Tibial artery (tissue), 4 donors: ENCODE measurements around the gene PTX4.
"Not testable (repeated sequence)": the region's sequence is repeated elsewhere in the genome, so short reads cannot be mapped to it uniquely, and the experiment has no call there.

Source experiments
- DNase-seq, 2 donors: peaks; one replicate each; pipeline ENCODE4 v3.0.0-alpha.2; 2019
- H3K27ac ChIP-seq, 2 donors: fragments of 200-600 bp; sonication (generic) in 1 of 2; 1 replicate in 1 of 2; 2 replicates in 1 of 2; pipeline ENCODE4 v1.5.1; 2018 to 2019; ENCODE audit warnings: mild to moderate bottlenecking in 1 of 2
- H3K27me3 ChIP-seq, 2 donors: fragments of 200-600 bp; sonication (generic) in 1 of 2; one replicate each; pipeline versions ENCODE4 v1.5.1 to v1.6.0; 2016 to 2019
- H3K36me3 ChIP-seq, 3 donors: fragments of 200-600 bp; sonication (generic) in 2 of 3; one replicate each; pipeline ENCODE4 v1.5.1; 2016 to 2019; ENCODE audit warnings: mild to moderate bottlenecking in 2 of 3
- H3K4me1 ChIP-seq, 4 donors: fragments of 200-600 bp; sonication (generic) in 2 of 4; 1 replicate in 3 of 4; 2 replicates in 1 of 4; pipeline ENCODE4 v1.5.1; 2016 to 2019
- H3K4me3 ChIP-seq, 2 donors: fragments of 200-600 bp; sonication (generic) in 1 of 2; 1 replicate in 1 of 2; 2 replicates in 1 of 2; pipeline ENCODE4 v1.5.1; 2018 to 2019; ENCODE audit warnings: mild to moderate bottlenecking in 2 of 2
- H3K9me3 ChIP-seq, 3 donors: fragments of 200-600 bp; sonication (generic) in 1 of 3; one replicate each; pipeline ENCODE4 v1.5.1; 2016 to 2019
- intact Hi-C: fragments of 100-400 bp; cut with DNase I; formaldehyde crosslinking; loops from one replicate; pipeline ENCODE4 v1.15.0; 2023; ENCODE audit warnings: low total_unique reads
- TF ChIP-seq, protein P1 (sequence below), 2 experiments: fragments of 200-600 bp in 1 of 2; fragments of 450-650 bp in 1 of 2; IDR thresholded peaks; one replicate each; pipeline ENCODE4 v1.5.1; 2017 to 2019; ENCODE audit warnings: antibody characterized with exemption in 2 of 2, mild to moderate bottlenecking in 1 of 2, moderate library complexity in 1 of 2

Gene PTX4

DNA sequence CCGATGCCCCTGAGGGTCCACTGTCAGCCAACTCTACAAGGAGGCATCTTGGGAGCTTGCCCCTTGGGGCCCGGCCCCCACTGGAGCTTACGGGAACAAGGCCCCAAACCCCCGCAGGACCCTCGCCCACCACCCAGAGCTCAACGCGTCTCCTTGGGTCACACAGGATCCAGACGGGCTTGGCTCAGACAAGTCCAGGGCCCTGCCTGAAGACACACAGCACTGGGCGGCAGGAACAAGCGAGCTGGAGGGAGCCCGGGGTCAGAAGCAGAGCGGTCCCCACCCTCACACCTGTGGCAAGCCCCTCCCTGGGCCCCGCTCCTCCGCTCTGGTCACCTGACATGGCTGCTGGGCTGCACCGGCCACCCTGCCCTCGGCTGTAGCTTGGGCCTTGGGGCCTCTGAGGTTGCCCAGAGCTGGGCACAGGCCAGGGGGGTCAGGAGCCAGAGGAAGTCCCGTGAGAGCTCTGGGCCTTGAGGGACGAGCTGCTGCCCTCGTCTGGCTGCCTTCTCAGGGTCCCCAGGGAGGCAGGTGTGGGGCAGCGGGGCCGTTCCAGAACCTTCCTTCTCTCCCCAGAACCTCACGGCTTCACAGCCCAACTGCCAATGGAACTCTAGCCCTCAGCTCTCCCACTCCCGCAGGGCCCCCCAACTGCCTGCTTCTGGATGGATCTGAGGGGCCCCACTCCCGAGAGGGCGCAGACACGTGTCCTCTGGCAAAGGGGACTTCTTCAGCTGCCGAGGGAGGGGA, 44.6 kb downstream of the PTX4 start, which contains the start of gene CCDC154:
CCDC154 (minus strand) TSS at position 577 of the 750 bp plus-strand sequence; CDS start at position 343, 234 bp downstream.
- TF ChIP-seq, protein P1, sequence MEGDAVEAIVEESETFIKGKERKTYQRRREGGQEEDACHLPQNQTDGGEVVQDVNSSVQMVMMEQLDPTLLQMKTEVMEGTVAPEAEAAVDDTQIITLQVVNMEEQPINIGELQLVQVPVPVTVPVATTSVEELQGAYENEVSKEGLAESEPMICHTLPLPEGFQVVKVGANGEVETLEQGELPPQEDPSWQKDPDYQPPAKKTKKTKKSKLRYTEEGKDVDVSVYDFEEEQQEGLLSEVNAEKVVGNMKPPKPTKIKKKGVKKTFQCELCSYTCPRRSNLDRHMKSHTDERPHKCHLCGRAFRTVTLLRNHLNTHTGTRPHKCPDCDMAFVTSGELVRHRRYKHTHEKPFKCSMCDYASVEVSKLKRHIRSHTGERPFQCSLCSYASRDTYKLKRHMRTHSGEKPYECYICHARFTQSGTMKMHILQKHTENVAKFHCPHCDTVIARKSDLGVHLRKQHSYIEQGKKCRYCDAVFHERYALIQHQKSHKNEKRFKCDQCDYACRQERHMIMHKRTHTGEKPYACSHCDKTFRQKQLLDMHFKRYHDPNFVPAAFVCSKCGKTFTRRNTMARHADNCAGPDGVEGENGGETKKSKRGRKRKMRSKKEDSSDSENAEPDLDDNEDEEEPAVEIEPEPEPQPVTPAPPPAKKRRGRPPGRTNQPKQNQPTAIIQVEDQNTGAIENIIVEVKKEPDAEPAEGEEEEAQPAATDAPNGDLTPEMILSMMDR (IDR thresholded peaks at IDR 0.05), result no peak
- Histone ChIP-seq H3K27me3 (no peaks in the 10 kb centered on the region), H3K4me1 (no peaks in the 10 kb centered on the region), H3K9me3 (no peaks in the 10 kb centered on the region), H3K4me3 (no peak within 1 kb of the TSS), H3K36me3 (peaks cover 28 to 43% (median 38%) of the 10 kb centered on the region in 3 donors), H3K27ac (no peak within 1 kb of the TSS)
- no peak for DNase-seq
- intact Hi-C loops, result no loop called here

DNA sequence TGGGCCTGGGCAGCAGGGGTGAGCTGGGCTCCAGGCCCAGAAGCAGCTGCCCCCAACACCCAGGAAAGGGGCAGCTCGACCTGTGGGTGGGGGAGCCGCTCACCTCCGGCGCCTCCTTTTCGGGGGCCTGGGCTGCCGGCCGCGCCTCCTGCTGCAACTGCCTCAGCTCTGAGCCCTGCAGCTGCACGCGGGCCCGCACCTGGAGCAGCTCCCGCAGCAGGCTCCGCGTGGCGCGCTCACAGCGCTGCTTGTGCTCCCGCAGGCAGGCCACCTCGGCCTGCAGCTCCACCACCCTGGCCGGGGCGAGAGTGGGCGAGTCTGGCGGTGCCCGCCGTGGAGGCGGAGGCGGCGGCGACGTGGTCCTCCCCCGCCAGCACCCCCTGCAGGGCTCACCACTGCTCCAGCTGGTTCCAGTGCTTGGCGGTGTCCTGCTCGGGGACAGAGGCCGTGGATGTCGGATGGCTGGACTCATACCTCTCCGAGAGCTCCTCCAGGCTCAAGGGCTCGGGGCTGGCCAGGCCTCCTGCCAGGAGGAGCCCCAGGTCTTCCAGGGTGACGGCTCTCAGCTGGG, 45.3 kb downstream of the PTX4 start:
- H3K4me3 ChIP-seq, result no peak overlapping the region
- H3K9me3 ChIP-seq, result no peaks in the 10 kb centered on the region
- peaks cover 21 to 38% (median 32%) of the 10 kb centered on the region in 3 donors for H3K36me3 ChIP-seq
- no peaks in the 10 kb centered on the region for H3K4me1 ChIP-seq
- H3K27ac ChIP-seq, result no peak overlapping the region
- intact Hi-C loops, result no loop called here
- DNase-seq, result no peak
- no peaks in the 10 kb centered on the region for H3K27me3 ChIP-seq
- TF ChIP-seq, protein P1 (IDR thresholded peaks at IDR 0.05), result no peak

DNA sequence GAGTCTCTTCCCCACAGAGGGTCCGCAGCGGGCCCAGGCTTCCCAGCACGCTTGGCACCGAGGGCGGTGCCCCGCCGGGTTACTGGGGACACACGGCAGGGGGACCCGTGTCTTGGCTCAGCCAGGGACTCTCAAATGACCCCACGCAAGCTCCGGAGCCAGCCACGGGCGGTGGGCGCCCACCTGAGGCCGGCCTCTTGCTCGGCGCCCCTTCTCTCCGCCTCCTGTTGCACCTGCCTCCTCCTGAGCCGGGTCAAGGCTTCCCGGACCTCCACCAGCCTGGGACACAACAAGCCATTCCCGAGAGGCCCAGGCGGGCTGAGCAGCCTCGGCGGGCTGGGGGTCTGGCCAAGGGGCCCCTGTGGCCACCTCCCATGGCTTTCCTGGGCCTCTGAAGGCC, 46.0 kb downstream of the PTX4 start:
- no peak for DNase-seq
- intact Hi-C loops, result no loop called here
- TF ChIP-seq, protein P1 (IDR thresholded peaks at IDR 0.05), result no peak
- no peaks in the 10 kb centered on the region for H3K4me1 ChIP-seq
- H3K27ac ChIP-seq, result no peak overlapping the region
- no peak overlapping the region for H3K4me3 ChIP-seq
- H3K9me3 ChIP-seq, result no peaks in the 10 kb centered on the region
- H3K27me3 ChIP-seq, result no peaks in the 10 kb centered on the region
- H3K36me3 ChIP-seq, result peaks cover 19 to 38% (median 24%) of the 10 kb centered on the region in 3 donors

DNA sequence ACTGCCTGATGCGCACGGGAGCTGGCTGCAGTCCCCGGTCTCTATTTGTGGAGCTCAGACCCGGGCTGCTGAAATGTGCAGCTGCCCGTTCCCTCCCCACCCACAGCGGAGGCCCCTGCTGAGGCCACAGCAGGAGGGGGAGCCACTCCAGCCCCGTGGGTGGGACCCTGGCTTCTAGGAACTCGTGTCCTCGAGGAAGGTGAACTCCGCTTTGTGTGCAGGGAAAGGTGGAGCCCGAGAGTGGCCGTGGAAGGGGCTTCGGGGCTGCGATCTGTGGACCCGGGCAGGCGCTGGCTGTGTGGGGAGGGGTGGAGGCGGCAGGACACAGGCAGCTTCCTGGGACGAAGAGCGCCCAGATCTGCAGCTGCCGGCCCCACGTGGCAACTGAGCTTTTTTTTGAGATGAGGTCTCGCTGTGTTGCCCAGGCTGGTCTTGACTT, 47.3 kb downstream of the PTX4 start:
- H3K4me3 ChIP-seq, result no peak overlapping the region
- H3K4me1 ChIP-seq, result no peaks in the 10 kb centered on the region
- no peaks in the 10 kb centered on the region for H3K27me3 ChIP-seq
- intact Hi-C loops, result no loop called here
- DNase-seq, result no peak
- no peaks in the 10 kb centered on the region for H3K9me3 ChIP-seq
- TF ChIP-seq, protein P1 (IDR thresholded peaks at IDR 0.05), result no peak
- H3K27ac ChIP-seq, result no peak overlapping the region
- H3K36me3 ChIP-seq, result peaks cover 10 to 28% (median 11%) of the 10 kb centered on the region in 3 donors

DNA sequence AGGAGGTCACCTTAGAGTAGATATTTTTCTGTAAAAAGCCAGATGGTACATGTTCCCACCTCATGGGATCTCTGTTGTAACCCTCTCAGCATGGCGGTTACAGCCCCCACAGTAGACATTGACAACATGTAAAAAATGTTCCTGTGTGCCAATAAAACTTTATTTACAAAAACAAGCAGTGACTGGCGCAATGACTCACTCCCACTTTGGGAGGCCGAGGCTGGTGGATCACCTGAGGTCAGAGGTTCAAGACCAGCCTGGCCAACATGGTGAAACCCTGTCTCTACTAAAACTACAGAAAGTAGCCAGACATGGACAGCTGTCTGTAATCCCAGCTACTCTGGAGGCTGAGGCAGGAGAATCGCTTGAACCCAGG, 49.1 kb downstream of the PTX4 start:
- peaks cover 0 to 26% (median 0%) of the 10 kb centered on the region in 3 donors for H3K36me3 ChIP-seq
- H3K27ac ChIP-seq, H3K9me3 ChIP-seq, intact Hi-C loops, H3K4me1 ChIP-seq, H3K4me3 ChIP-seq, DNase-seq, H3K27me3 ChIP-seq: not testable (repeated sequence)

DNA sequence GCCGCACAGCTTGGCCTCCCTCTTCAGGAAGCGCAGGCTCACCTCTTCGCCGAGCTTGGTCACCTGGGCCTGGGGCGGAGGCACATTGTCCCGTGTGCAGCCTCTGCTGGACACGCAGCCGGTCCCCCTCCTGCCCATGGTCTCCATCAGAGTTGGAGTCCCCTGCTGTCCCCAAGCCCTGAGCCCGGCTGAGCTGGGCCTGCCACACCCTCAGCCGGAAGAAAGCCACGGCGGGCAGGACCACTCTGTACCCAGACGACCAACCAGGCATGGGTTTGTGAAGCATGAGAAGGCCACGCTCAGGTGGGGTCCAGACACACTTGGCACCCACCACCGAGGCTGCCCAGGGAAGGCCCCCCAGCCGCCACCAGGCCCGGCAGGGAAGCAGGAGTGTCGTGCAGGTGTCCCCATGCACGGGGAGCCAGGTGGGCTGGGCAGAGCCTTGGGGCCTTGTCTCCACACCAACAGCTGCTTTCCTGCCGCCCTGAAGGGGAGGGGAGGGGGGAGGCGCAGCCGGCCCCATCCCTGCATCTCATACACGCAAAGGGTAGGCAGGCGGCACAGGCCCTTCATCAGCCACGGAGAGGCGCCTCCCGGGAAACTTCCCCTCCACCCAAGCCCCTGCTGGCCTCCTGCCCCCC, 49.6 kb downstream of the PTX4 start:
- Histone ChIP-seq H3K27me3 (peaks cover 0 to 10% of the 10 kb centered on the region in 2 donors), H3K27ac (no peak overlapping the region), H3K9me3 (no peaks in the 10 kb centered on the region), H3K4me3 (no peak overlapping the region), H3K4me1 (no peaks in the 10 kb centered on the region), H3K36me3 (peaks cover 0 to 26% (median 0%) of the 10 kb centered on the region in 3 donors)
- DNase-seq, result no peak
- TF ChIP-seq, protein P1 (IDR thresholded peaks at IDR 0.05), result no peak
- intact Hi-C loops, result no loop called here
